GM21576 (cell line): ENCODE data around the gene ZNF800.
"Not testable (repeated sequence)": the region's sequence is repeated elsewhere in the genome, so short reads cannot be mapped to it uniquely, and the experiment has no call there.

ENCODE experiments used
- ATAC-seq: cut with Tn5 transposase; IDR thresholded peaks from one replicate; pipeline ENCODE4 v1.9.1; 2021; ENCODE audit warnings: mild to moderate bottlenecking, moderate library complexity; ENCODE audit not compliant: unreplicated experiment

The ZNF800 gene, protein sequence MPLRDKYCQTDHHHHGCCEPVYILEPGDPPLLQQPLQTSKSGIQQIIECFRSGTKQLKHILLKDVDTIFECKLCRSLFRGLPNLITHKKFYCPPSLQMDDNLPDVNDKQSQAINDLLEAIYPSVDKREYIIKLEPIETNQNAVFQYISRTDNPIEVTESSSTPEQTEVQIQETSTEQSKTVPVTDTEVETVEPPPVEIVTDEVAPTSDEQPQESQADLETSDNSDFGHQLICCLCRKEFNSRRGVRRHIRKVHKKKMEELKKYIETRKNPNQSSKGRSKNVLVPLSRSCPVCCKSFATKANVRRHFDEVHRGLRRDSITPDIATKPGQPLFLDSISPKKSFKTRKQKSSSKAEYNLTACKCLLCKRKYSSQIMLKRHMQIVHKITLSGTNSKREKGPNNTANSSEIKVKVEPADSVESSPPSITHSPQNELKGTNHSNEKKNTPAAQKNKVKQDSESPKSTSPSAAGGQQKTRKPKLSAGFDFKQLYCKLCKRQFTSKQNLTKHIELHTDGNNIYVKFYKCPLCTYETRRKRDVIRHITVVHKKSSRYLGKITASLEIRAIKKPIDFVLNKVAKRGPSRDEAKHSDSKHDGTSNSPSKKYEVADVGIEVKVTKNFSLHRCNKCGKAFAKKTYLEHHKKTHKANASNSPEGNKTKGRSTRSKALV

DNA sequence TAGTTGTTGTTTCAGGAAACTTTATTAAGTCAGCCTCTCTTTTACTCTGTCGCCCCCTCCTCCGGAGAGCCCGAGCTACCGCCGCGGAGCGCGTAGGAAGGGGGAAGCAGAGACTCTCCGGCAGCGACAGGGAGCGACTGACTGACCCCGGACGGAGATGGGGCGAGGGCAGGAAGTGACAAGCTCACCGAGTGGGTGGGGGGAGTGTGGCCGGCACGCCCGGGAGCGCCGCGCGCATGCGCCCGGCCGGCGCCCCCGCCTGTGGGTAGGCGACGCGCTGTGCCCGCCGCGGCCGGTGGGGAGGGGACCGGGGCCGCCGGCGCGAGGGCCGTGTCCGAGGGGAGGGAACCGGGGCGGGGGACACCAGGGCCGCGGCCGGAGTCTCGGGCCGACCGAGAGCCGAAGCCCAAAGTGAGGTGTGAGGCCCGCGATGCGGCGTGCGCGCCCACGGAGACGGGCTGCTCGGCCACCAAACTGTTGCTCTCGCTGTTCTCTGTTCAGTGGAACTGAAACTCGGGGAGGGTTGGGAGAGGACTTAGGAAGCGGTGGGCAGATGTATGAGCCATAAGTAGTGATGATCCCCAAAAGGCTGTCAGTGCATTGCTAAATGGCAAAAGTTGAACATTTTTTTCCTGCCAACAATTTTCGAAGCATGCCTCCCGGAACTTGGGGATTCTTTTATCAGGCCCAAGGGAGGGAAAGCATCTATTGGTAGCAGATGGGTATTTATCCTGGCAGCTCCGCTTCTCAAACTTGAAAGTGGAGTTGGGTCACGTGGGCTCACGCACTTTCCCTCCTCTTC is at the start of gene ZNF800:
Gene ZNF800 (minus strand): TSS at position 143 of the 802 bp plus-strand sequence. CDS start 1,151 bp downstream, outside the sequence.
- ATAC-seq, result peak; percentile 78

DNA sequence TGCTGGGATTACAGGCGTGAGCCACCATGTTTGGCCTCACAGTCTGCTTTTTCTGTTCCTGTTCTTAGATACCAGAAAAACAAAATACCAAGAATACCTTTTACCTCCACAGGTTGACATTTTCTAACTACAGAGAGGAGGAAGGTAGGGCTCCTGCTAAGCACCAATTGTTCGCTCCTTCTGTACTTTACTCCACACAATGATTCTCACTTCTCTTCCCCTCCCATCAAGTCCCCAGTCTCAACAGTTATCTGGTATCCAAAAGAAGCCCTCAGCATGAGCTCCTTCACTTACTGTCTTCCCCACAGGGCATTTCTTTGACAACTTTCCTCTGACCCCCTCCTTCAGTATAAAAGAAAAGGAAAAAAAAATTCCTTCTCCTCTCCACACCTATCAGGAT is 47.7 kb upstream of the ZNF800 start:
- no peak for ATAC-seq

DNA sequence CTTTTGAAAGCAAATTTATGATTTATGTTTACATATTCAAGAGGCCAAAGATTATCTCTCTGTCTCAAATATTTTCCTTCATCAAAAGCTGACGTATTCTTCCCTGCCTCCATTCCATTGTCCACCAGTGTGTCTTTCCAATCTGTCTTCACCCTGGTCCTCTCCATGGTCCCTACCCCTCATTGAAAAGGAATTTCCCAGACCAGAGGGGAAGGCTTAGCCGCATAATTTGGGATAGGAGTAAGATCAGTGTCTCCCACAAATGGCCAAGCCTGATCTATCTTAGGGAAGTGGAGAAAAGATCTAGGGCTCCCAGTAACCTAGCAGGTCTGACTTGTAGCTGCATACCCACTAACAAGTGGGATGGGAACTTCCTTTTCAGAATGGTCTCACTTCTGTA is 46.3 kb upstream of the ZNF800 start:
- no peak for ATAC-seq

DNA sequence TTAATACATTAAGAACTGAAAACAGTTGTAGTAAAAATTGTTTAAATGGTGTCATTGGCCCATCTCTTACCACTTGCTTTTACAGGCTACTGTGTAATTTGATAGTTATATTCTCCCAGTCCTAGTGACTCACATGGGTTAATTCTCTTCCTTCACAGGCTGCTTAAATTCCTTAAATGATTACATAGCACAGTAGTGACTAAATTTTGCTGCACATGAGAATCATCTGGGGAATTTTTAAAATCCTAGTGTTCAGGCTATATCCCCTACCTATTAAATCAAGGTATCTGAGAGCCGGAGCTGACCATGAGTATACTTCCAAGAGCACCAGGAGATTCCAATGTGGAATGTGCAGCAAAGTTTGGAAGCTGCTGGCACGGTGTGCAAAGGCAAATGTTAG is 45.3 kb upstream of the ZNF800 start:
- ATAC-seq, result no peak

DNA sequence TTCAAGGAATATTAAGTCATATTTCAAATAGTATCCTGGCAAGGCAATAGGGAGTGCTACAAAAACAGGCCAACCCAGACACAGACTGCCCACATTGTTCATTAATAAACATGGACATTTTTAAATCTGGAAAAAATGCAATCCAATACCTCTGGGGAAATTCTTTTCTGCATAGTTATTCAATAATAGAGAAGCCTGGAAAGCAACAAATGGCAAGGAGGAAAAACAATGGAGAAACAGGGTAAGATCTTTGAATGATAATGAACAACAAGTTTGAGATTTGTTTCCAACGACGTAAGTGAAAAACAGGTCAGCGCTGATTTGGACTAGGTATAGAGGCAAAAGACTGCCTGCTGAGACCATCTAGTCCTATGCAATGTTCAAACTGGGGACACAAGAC is 44.7 kb upstream of the ZNF800 start:
- ATAC-seq, result no peak

DNA sequence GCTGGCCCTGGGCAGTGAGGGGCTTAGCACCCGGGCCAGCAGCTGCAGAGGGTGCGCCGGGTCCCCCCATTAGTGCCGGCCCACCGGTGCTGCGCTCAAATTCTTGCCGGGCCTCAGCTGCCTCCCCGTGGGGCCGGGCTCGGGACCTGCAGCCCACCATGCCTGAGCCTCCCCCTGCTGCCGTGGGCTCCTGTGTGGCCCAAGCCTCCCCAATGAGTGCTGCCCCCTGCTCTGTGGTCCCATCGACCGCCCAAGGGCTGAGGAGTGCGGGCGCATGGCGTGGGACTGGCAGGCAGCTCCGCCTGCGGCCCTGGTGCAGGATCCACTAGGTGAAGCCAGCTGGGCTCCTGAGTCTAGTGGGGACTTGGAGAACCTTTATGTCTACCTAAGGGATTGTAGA is 36.8 kb upstream of the ZNF800 start:
- not testable (repeated sequence) for ATAC-seq

DNA sequence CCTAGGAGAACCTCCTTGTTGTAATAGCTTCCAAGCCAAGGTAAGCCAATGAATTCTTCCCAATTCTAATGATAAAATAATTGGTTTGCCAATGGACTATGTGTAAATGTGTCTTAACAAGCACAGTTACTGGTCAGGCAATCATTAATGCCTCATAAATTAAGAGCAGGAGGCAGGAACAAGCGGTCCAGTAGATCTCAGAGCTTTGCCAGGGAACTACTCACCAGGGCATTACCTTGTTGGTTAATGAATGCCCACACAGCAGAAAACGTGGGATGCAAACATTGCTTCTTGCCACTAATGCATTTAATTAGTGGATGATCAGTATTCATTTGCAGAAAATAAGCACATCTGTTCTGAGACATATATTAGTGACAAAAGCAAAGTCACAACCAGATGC is 26.7 kb upstream of the ZNF800 start:
- ATAC-seq, result no peak

DNA sequence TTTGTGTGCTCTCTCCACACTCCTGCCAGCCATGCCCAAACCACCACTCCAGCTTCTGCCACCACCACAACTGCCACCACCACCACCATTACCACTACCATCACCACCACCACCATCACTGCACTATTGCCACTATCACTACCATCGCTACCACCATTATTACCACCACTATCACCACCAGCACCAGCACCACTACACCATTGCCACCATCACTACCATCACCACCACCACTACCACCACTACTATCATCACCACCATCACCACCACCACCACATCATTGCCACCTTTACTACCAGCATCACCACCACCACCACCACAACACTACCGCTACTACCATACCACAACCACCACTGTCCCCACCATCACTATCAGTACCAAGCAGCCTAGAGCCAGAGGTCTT is 26.0 kb upstream of the ZNF800 start:
- no peak for ATAC-seq

DNA sequence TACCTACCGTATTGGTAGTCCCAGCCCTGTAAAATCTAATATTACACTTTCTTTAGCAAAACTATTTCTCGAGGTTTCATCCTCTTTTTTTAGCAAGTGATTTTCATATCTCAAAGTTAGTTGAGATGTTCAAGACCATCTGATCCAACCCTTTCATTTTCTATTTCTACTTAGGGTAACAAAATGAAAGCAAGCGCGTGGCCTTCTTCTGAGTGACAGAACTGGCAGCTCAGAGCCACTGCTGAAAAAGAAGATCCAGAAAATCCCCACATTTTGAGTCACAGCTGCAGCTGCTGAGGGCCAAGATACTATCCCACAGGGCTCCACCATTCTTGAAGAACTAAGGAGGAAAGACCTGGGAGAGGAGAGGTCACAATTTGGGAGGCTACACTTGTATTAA is 24.8 kb upstream of the ZNF800 start:
- peak; percentile 82 for ATAC-seq

DNA sequence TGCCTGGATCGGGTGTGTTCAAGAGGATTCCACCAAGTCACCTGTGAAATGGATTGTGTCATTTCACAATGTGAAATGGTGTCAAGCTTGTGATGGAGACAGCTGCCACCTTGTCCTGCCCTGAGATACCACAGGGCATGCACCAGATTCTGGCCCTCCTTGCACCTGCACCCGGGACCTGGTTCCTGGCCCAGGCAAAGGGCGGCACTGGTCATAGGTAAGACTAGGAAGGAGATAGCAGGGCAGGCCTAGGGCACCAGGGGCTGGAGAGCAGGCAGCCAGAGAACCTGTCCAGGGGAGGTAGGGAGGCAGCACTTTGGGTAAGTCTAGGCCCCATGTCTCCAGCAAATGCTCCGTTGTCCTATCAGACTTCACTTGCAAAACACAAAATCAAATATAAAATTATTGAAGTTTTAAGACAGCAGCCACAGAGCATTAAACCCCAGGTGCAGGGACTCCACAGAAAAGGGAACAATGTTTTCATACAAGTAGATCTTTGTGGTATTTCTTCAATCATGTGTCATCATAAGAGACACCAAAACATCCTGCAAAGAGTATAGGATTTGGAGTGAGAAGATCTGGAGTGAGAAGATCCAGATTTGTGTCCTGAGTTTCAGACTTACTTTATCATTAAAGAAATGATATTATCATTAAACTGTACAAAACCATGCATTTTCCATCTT is 22.7 kb upstream of the ZNF800 start:
- no peak for ATAC-seq

DNA sequence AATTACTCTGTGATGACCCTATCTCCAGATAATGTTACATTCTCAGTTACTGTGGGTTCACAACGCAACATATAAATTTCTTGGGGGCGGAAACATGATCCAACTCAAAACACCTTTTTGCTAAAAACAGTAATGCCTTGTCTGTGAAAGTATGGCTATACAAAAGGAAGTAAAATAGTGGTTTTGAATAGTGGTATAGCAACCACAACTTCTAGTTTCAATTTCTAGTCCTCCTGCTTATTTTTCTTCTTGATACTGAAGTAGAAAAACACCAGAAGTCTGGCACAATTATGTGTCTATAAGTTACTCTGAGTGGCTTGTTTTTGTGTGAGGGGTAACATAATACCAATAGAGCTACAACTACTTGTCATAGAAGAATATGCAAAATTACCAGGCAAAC is 21.5 kb upstream of the ZNF800 start:
- peak; percentile 60 for ATAC-seq

DNA sequence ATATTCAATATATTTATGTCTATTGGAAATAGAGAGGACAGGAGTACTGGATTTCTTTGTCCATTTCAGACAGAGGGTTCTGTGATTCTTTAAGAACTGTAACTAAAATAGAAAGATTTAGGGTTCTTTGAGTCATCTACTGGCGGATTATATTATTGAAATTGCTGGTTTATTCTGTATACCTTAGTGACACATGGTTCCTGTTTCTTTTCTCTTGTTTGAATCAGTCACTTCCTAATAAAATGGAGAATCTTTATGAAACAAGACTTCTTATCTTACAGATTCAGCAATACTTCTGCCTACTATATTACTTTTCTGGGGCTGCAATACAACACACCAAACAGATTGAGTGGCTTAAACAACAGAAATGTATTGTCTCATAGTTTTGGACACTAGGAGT is 20.8 kb upstream of the ZNF800 start:
- no peak for ATAC-seq

DNA sequence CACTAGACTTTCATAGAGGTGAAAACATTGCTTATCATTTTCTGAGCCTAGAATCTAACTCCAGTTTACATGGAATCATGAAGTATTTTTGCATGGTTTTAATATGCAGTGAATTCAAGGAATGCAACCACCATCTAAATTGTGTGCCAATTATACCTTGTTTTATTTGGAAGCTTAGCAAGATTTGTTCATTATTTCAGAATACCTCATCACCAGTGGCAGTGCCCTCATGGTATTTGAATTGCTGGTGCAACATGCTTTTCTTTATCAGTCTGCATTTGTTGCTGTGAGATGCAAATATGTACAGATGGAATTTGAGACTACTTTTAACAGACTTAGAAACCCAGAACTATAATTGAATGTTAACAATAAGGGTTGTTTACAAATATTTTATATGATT is 18.7 kb upstream of the ZNF800 start:
- no peak for ATAC-seq

DNA sequence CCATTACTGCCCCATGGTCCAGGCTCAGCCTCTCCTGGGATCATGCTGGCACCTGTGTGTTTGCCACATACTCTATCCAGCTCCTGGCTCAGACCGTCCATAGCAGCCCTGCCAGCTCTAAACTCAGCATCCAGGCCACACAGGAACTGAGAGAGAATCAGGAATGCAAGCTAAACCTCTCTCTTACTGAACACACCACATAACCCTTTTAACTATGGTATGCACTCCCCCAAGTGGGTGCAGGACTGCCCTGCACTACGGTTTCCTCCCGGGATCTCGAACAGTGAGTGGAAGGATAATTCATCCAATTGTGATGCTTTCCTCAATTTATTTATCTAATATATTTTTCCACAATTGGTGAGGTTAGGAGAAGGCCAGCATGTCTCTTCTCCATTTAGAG is 17.1 kb upstream of the ZNF800 start:
- no peak for ATAC-seq

DNA sequence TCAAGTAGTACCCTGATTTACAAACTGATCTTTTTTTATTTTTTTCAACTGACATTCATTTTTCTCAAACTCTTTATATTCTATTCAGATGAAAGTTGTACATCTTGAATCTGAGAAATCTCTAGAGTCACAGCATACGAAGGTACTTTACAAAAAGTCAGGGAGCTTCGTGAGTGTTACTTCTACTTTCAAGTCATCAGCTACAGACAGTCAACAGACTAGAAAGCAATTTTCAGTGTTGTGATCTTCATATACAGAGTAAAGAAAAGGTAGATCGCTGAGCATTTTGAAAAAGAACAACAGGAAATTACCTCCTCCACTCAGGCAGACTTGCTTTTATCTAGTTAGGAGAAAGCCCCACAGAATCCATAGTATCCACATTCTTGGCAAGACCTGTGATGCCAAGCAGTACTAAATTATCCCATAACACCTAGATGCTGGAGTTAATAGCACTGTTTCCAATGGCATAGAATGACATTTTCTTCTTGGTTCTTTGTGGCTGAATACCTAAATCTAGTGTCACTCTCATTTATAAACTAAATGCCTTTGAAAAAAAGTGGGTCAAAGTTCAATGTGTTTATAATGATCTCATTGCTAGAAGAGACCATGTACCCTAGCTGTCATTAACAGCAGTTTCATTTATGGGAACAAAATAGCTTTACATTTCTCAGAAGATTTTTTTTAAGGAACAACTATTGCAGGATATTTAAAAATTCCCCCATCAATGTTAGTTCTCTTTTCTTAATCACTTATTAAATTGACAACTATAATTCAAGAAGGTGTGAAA is 12.0 kb upstream of the ZNF800 start:
- no peak for ATAC-seq

DNA sequence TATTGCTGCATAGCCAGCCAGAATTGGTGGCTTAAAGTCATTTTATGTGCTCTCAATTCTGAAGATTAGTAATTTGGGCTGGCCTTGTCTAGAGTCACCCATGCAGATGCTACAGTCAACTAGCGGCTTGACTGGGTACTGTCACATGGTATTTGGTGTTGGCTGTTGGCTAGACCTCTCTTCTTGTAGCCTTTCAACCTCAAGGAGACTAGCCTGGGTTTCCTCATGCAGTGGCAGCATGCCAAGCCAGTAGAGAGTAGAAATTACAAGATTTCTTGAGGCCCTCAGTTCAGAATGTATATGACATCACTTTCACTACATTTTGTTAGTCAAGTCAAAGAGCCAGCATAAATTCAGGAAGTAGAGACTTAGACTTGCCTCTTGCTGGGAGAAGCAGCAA is 3.7 kb upstream of the ZNF800 start:
- ATAC-seq, result peak; percentile 34

DNA sequence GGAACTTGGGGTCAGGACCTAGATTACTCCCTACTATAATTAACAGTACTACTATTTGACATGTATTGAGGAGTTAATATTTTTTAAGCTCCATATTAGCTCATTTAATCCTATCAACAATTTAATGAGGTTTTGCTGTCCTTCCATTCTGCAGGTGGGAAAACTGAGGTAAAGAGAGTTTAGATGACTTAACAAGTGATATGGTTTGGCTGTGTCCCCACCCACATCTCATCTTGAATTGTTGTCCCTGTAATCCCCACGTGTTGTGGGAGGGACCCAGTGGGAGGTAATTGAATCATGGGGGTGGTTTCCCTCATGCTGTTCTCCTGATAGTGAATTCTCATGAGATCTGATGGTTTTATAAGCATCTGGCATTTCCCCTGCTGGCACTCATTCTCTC is 2.6 kb upstream of the ZNF800 start:
- not testable (repeated sequence) for ATAC-seq

DNA sequence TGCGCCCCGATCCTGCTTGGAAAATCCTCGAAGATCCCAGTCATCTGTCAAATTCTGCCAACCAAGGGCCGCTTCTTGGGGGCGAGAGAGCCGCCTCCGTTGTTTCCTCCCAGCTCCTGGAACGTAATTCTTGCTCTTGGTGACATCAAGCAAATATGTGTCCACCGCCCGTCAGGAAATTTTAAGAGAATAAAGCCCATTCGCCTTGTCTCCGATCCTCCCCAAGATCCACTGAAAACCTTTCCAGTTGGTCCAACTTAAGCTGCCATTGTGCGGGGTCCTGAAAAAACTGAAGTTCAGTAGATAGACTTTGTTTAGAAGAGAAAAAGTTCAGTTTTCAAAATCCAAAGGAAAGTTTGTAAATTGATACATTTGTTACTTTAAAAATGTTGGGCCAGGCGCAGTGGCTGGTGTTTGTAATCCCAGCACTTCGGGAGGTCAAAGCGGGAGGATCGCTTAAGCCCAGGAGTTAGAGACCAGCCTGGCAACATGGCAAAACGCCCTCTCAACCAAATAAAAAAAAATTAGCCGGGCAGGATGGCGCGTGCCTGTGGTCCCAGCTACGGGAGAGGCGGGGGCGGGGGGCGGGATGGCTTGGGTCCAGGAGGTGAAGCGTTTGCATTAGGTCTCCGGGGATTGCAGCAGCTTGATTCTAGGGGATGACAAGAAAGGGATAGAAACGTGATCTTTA is 1.0 kb upstream of the ZNF800 start:
- ATAC-seq, result no peak

DNA sequence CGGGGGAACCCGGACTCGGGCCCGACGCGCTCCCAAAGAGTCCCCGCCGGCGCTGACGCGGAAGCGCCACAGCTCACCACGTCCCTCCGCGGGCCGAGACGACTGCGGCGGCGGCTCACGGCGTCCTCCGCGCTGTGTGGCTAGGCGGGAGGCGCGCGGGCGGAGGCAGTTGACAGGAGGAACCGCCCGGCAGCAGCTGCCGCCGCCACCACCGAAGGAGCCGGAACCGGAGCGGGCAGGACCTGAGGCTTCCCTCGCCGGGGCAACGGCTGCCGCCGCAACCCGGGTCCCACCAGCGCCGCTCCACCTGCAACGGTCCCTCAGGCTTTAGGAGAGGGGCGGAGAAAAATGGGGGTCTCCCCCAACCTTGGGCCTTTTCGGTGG is 334 bp downstream of the ZNF800 start:
- no peak for ATAC-seq
